CD4-positive, alpha-beta T cell treated with Interleukin-15 for 4 hours (primary cell): ENCODE results near the gene ADGRA1.

Experiments
- DNase-seq: peaks from one replicate; pipeline ENCODE4 v3.0.0-alpha.2; 2020; ENCODE audit warnings: low spot score

ADGRA1 gene

GRCh38 chr10:133113146-133113830 lies 25.6 kb downstream of the ADGRA1 start:
- no peak for DNase-seq

- no peak for DNase-seq
These were observed 26.1 kb downstream of the ADGRA1 start for GRCh38 chr10:133113847-133114246.

- no peak for DNase-seq
These were observed 26.5 kb downstream of the ADGRA1 start for GRCh38 chr10:133114251-133114650.

- DNase-seq: no peak
These were observed 27.2 kb downstream of the ADGRA1 start for GRCh38 chr10:133114726-133115452.

GRCh38 chr10:133115453-133115842 lies 27.7 kb downstream of the ADGRA1 start:
- DNase-seq: no peak

- no peak for DNase-seq
These were observed 28.3 kb downstream of the ADGRA1 start for GRCh38 chr10:133115976-133116375.

- no peak for DNase-seq
These were observed 28.7 kb downstream of the ADGRA1 start for GRCh38 chr10:133116455-133116854.

- DNase-seq: no peak
These were observed 29.4 kb downstream of the ADGRA1 start for GRCh38 chr10:133117036-133117687.

- DNase-seq: no peak
These were observed 30.0 kb downstream of the ADGRA1 start for GRCh38 chr10:133117688-133118071.

- no peak for DNase-seq
These were observed 33.8 kb downstream of the ADGRA1 start for GRCh38 chr10:133121479-133121878.

- no peak for DNase-seq
These were observed 34.6 kb downstream of the ADGRA1 start for GRCh38 chr10:133122171-133122935.

GRCh38 chr10:133123050-133123745 lies 35.5 kb downstream of the ADGRA1 start:
- DNase-seq: no peak

- no peak for DNase-seq
These were observed 36.1 kb downstream of the ADGRA1 start for GRCh38 chr10:133123746-133124356.

GRCh38 chr10:133124357-133125211 lies 36.9 kb downstream of the ADGRA1 start:
- no peak for DNase-seq

GRCh38 chr10:133125901-133126300 lies 38.2 kb downstream of the ADGRA1 start:
- DNase-seq: no peak

- no peak for DNase-seq
These were observed 38.9 kb downstream of the ADGRA1 start for GRCh38 chr10:133126431-133127290.

- no peak for DNase-seq
These were observed 39.8 kb downstream of the ADGRA1 start for GRCh38 chr10:133127291-133128125.
